NT2/D1 (cell line): ENCODE data around the gene TMEM183A.

Experiments used
- SUZ12 ChIP-seq: IDR thresholded peaks from 2 replicates; pipeline ENCODE4 v1.6.1; 2011; ENCODE audit not compliant: insufficient read length, insufficient read depth; ENCODE audit errors: extremely low read depth
- ZNF274 ChIP-seq: IDR thresholded peaks from 2 replicates; pipeline ENCODE4 v1.6.1; 2011; ENCODE audit warnings: mild to moderate bottlenecking, low read depth, low read length

DNA sequence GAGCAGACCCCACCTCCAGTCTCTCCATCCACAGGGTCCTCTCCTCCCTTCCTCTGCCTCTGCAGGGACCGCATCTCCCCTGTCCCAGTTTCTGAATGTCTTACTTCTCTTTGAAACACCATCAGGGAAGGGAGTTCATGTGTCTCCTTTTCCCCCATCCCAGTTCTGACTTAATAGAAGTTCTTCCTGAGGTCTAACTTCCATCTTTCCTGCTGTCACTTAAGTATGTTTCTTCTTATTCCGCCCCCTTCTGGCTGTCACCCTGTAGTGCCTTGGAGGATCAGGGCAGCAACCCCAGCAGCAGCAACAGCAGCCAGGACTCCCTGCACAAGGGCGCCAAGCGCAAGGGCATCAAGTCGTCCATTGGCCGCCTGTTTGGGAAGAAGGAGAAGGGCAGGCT, 49.3 kb downstream of the TMEM183A start:
- no peak for TF ChIP-seq ZNF274
- TF ChIP-seq SUZ12 = no peak
